Endothelial cell (in vitro differentiated cells): ENCODE results near the gene HHATL. TPM values are rescaled to one million over a fixed set of nuclear protein-coding genes. Genes with fewer than 3 reads are reported as not detected.

ENCODE experiments used
- DNase-seq: peaks from one replicate; pipeline ENCODE4 v3.0.0; 2021; ENCODE audit warnings: low spot score
- H3K27ac Mint-ChIP-seq: one replicate; pipeline ENCODE4 v1.8.0; 2021; ENCODE audit warnings: mixed read lengths, inconsistent platforms; ENCODE audit not compliant: unreplicated experiment
- H3K27me3 Mint-ChIP-seq: one replicate; pipeline ENCODE4 v1.8.0; 2021; ENCODE audit warnings: mild to moderate bottlenecking, moderate library complexity, mixed read lengths, inconsistent platforms; ENCODE audit not compliant: unreplicated experiment
- H3K36me3 Mint-ChIP-seq: one replicate; pipeline ENCODE4 v1.8.0; 2021; ENCODE audit warnings: mild to moderate bottlenecking, low read depth, mixed read lengths, inconsistent platforms; ENCODE audit not compliant: unreplicated experiment
- H3K4me1 Mint-ChIP-seq: one replicate; pipeline ENCODE4 v1.8.0; 2021; ENCODE audit warnings: mild to moderate bottlenecking, mixed read lengths, inconsistent platforms; ENCODE audit not compliant: unreplicated experiment
- H3K4me3 Mint-ChIP-seq: one replicate; pipeline ENCODE4 v1.8.0; 2021; ENCODE audit warnings: mild to moderate bottlenecking, mixed read lengths, inconsistent platforms; ENCODE audit not compliant: unreplicated experiment
- H3K9me3 Mint-ChIP-seq: one replicate; pipeline ENCODE4 v1.8.0; 2021; ENCODE audit warnings: mixed read lengths, inconsistent platforms; ENCODE audit not compliant: unreplicated experiment
- total RNA-seq: library from RNA; stranded (reverse); fragmentation: NEBNext Ultra II Directional; extraction: Animal tissue kit (Norgen Biotek cat#: 25700); gene quantifications from one replicate; pipeline ENCODE4 v1.2.1, GENCODE V29; 2021; ENCODE audit not compliant: unreplicated experiment
- TF ChIP-seq, protein P1 (sequence below): fragments of 200-600 bp; sonication (generic); IDR thresholded peaks from one replicate; pipeline ENCODE4 v1.5.0; 2021; ENCODE audit warnings: antibody characterized with exemption; ENCODE audit not compliant: unreplicated experiment

HHATL gene
- total RNA-seq, 1 donor from 2014 or later: not detected

DNA sequence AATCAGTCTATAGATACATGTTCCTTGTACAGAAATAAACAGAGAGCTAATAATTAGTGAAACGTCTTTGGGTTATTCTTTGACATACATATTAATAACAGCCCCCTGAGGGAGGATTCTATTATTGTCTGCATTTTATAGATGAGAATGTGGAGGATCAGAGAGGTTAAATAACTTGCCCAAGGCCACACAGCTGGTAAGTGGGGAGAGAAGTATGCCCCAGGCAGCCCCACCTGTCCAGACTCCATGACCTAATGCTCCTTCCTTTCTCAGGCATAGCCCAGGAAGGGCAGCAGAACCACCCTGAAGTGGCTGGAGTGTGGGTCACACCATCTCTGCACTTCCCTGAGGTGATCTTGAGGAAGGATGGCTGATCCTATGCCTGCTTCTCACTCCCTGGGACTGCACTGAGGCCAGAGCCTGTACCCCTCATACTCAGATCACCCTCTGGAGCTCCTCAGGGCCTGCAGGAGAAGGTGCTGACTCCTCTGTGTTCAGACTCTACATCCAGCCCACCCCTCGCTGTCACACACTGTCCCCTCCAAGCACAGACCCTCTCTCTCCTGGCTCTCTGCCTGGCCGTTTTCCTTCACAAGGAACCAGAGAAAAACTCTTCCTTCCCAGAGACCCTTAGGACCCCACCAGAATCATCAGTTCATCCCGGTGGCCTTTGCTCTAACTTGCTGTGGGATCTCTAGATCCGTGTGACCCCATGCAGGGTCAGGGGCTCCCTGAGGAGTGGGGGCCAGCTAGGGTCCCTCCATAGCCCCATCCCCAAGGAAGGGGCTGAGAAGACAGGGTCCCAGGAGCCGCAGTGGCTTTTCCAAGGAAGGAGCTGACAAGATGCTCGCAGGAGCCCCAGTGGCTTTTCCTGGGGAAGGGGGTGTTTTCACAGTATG lies 4.4 kb upstream of the HHATL start:
- Mint-ChIP-seq H3K4me1 (no peaks in the 10 kb centered on the region), H3K27me3 (peaks cover 8% of the 10 kb centered on the region), H3K36me3 (no peaks in the 10 kb centered on the region), H3K4me3 (no peak overlapping the region), H3K27ac (no peak overlapping the region), H3K9me3 (no peaks in the 10 kb centered on the region)
- TF ChIP-seq, protein P1, sequence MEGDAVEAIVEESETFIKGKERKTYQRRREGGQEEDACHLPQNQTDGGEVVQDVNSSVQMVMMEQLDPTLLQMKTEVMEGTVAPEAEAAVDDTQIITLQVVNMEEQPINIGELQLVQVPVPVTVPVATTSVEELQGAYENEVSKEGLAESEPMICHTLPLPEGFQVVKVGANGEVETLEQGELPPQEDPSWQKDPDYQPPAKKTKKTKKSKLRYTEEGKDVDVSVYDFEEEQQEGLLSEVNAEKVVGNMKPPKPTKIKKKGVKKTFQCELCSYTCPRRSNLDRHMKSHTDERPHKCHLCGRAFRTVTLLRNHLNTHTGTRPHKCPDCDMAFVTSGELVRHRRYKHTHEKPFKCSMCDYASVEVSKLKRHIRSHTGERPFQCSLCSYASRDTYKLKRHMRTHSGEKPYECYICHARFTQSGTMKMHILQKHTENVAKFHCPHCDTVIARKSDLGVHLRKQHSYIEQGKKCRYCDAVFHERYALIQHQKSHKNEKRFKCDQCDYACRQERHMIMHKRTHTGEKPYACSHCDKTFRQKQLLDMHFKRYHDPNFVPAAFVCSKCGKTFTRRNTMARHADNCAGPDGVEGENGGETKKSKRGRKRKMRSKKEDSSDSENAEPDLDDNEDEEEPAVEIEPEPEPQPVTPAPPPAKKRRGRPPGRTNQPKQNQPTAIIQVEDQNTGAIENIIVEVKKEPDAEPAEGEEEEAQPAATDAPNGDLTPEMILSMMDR: no peak
- DNase-seq: no peak

GRCh38 chr3:42705962-42706585 lies 3.5 kb upstream of the HHATL start:
- Mint-ChIP-seq H3K9me3 (no peaks in the 10 kb centered on the region), H3K36me3 (no peaks in the 10 kb centered on the region), H3K4me1 (no peaks in the 10 kb centered on the region), H3K27ac (no peak overlapping the region), H3K4me3 (no peak overlapping the region), H3K27me3 (peaks cover 10% of the 10 kb centered on the region)
- TF ChIP-seq, protein P1: no peak
- DNase-seq: no peak

GRCh38 chr3:42705058-42705767 lies 2.6 kb upstream of the HHATL start:
- no peaks in the 10 kb centered on the region for H3K4me1 Mint-ChIP-seq
- DNase-seq: no peak
- TF ChIP-seq, protein P1: no peak
- no peaks in the 10 kb centered on the region for H3K9me3 Mint-ChIP-seq
- H3K27me3 Mint-ChIP-seq: peaks cover 11% of the 10 kb centered on the region
- no peak overlapping the region for H3K27ac Mint-ChIP-seq
- no peaks in the 10 kb centered on the region for H3K36me3 Mint-ChIP-seq
- H3K4me3 Mint-ChIP-seq: no peak overlapping the region

DNA sequence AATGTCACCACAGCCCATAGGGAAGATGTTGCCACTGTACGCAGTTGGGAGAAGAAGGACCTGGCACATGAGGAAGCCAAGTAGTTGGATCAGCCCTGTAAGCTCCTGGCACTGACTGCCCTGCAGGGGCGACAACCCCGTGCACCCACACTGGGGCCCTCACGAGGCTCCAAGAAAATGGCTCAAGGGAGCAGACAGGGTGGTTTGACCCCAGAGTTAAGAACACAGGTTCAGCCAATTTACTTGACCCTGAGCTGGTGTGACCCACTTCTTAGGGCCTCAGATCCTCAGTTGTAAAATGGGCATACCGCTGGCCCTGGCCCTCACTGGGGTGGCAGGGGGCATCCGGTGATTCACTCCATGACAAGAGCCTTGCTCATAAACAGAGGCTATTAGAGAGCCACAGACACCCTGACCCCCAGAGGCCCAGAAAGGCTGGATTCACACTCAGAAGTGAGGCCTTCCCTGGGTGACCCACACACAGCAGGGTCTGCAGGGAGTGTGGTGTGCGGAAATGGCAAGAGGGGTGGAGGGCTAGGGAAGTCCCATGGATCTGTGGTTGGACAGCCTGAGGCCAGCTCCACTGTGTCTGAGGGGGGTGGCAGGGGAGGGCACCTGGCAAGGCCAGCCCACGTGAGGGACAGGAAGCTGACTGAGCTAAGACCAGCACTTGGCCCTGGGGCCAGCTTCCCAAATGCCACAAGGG lies 1.7 kb upstream of the HHATL start:
- H3K9me3 Mint-ChIP-seq: no peaks in the 10 kb centered on the region
- no peaks in the 10 kb centered on the region for H3K36me3 Mint-ChIP-seq
- H3K27ac Mint-ChIP-seq: no peak overlapping the region
- TF ChIP-seq, protein P1: no peak
- no peak overlapping the region for H3K4me3 Mint-ChIP-seq
- H3K4me1 Mint-ChIP-seq: no peaks in the 10 kb centered on the region
- H3K27me3 Mint-ChIP-seq: peaks cover 13% of the 10 kb centered on the region
- no peak for DNase-seq
